ENCODE results near the gene CDK2. TPM values are rescaled to one million over a fixed set of nuclear protein-coding genes. Genes with fewer than 3 reads are reported as not detected.
A peak's percentile ranks its signal among the peaks of the same experiment; 100 is the strongest.

The CDK2 gene
- total and polyA plus RNA-seq, 9 of the 15 experiments (the other 6 are each of a cell fraction or from before 2014, with no cell fraction given) = 17.4 to 213 (median 109) TPM

DNA sequence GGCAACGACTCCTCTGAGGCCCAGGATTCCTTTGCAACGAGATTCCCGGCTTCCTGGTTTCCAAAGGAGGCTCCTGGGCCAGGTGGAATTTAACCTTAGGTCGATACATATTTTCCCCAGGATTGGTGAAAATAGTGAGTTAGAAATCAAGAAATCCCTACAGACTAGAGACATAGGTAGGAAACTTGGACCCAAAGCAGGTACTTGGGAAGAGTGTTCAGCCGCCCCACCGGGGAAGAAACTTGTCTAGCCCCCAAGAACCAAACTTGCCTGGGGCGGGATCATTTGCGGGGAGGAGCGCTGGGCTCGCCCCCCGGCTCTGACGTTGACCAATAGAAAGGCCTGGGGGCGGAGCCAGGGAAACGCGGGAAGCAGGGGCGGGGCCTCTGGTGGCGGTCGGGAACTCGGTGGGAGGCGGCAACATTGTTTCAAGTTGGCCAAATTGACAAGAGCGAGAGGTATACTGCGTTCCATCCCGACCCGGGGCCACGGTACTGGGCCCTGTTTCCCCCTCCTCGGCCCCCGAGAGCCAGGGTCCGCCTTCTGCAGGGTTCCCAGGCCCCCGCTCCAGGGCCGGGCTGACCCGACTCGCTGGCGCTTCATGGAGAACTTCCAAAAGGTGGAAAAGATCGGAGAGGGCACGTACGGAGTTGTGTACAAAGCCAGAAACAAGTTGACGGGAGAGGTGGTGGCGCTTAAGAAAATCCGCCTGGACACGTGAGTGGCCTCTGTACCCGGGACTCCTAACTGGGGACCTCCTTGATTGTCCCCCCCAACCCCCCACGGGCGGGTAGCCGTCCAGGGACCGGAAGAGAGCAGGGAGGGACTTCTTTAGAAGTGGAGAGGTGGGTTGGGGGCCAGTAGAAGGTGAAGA is at the start of gene CDK2 (continued):
- TF ChIP-seq CGGBP1 (CRISPR knock-in tag; IDR thresholded peaks at IDR 0.05) = no peak
- no peak for TF ChIP-seq RBM14 (IDR thresholded peaks at IDR 0.05; ENCODE audit: borderline replicate concordance, insufficient read depth, low read depth, low read length)
- TF ChIP-seq MECOM (CRISPR knock-in tag; IDR thresholded peaks at IDR 0.05) = no peak
- TF ChIP-seq, protein P1, sequence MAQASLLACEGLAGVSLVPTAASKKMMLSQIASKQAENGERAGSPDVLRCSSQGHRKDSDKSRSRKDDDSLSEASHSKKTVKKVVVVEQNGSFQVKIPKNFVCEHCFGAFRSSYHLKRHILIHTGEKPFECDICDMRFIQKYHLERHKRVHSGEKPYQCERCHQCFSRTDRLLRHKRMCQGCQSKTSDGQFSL (CRISPR knock-in tag; IDR thresholded peaks at IDR 0.05) = peak; percentile 58; the same call in 1 of the 2 replicates
- TF ChIP-seq, protein P1 (tag; IDR thresholded peaks at IDR 0.05) = 0 out of 4 replicates have a peak, but pooled peaks of 1 of the 2 experiments have one; percentile 43
- peak; percentile 70 for TF ChIP-seq POLR2H (tag; IDR thresholded peaks at IDR 0.05; ENCODE audit: low read depth)
- no peak for TF ChIP-seq GTF2B (IDR thresholded peaks at IDR 0.05; ENCODE audit: extremely low read depth, insufficient read length)
- TF ChIP-seq, protein P2, sequence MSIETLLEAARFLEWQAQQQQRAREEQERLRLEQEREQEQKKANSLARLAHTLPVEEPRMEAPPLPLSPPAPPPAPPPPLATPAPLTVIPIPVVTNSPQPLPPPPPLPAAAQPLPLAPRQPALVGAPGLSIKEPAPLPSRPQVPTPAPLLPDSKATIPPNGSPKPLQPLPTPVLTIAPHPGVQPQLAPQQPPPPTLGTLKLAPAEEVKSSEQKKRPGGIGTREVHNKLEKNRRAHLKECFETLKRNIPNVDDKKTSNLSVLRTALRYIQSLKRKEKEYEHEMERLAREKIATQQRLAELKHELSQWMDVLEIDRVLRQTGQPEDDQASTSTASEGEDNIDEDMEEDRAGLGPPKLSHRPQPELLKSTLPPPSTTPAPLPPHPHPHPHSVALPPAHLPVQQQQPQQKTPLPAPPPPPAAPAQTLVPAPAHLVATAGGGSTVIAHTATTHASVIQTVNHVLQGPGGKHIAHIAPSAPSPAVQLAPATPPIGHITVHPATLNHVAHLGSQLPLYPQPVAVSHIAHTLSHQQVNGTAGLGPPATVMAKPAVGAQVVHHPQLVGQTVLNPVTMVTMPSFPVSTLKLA (conservative IDR thresholded peaks at IDR 0.05) = peak in 1 of 2 experiments; percentile 70; a peak in 2 of 4 replicates
- TF ChIP-seq XRCC5 (IDR thresholded peaks at IDR 0.05; ENCODE audit: low read depth, low read length) = 0 out of 2 replicates have a peak, but pooled peaks have one; percentile 28
- TF ChIP-seq ZNF407 (IDR thresholded peaks at IDR 0.05; ENCODE audit: low read depth) = no peak
- TF ChIP-seq MAZ (CRISPR knock-in tag; conservative IDR thresholded peaks at IDR 0.05 in 1 of 2, IDR thresholded peaks at IDR 0.05 in 1 of 2) = peak; percentile 24 to 78; a peak in 2 of 4 replicates
- no peak for TF ChIP-seq CAMTA2 (CRISPR knock-in tag; conservative IDR thresholded peaks at IDR 0.05)
- TF ChIP-seq GTF2F1 (IDR thresholded peaks at IDR 0.05; ENCODE audit: low read depth, low read length) = 0 out of 2 replicates have a peak, but pooled peaks have one; percentile 42
- no peak for TF ChIP-seq ZNF431 (CRISPR knock-in tag; IDR thresholded peaks at IDR 0.05)
